GM18867 (cell line): ENCODE measurements around the gene SPRYD3.
A peak's percentile ranks its signal among the peaks of the same experiment; 100 is the strongest.

Experiments
- ATAC-seq: cut with Tn5 transposase; IDR thresholded peaks from one replicate; pipeline ENCODE4 v1.9.1; 2021; ENCODE audit warnings: mild to moderate bottlenecking, moderate library complexity; ENCODE audit not compliant: unreplicated experiment

SPRYD3 gene

GRCh38 chr12:53053218-53054111 lies 25.7 kb downstream of the SPRYD3 start:
- no peak for ATAC-seq

GRCh38 chr12:53052419-53053217 lies 26.6 kb downstream of the SPRYD3 start:
- ATAC-seq = no peak

GRCh38 chr12:53051881-53052412 lies 27.2 kb downstream of the SPRYD3 start:
- ATAC-seq = no peak

- no peak for ATAC-seq
Measured at GRCh38 chr12:53051058-53051880, 27.9 kb downstream of the SPRYD3 start.

GRCh38 chr12:53050426-53051057 lies 28.6 kb downstream of the SPRYD3 start:
- ATAC-seq = no peak

- ATAC-seq = no peak
Measured at GRCh38 chr12:53049571-53050318, 29.4 kb downstream of the SPRYD3 start, which contains the start of gene TNS2. TNS2 (plus strand) TSS chr12:53050065; CDS start chr12:53050186, 121 bp downstream.

- ATAC-seq = no peak
Measured at GRCh38 chr12:53048780-53049401, 30.3 kb downstream of the SPRYD3 start.

- no peak for ATAC-seq
Measured at GRCh38 chr12:53048033-53048779, 31.0 kb downstream of the SPRYD3 start.

- peak; percentile 68 for ATAC-seq
Measured at GRCh38 chr12:53047221-53048032, 31.8 kb downstream of the SPRYD3 start.

- peak; percentile 28 for ATAC-seq
Measured at GRCh38 chr12:53046655-53047220, 32.5 kb downstream of the SPRYD3 start.

- no peak for ATAC-seq
Measured at GRCh38 chr12:53045696-53046045, 33.5 kb downstream of the SPRYD3 start.

- no peak for ATAC-seq
Measured at GRCh38 chr12:53044896-53045695, 34.1 kb downstream of the SPRYD3 start.

GRCh38 chr12:53044052-53044581 lies 35.1 kb downstream of the SPRYD3 start:
- no peak for ATAC-seq

GRCh38 chr12:53042607-53043454 lies 36.4 kb downstream of the SPRYD3 start:
- no peak for ATAC-seq

GRCh38 chr12:53039851-53040250 lies 39.3 kb downstream of the SPRYD3 start:
- no peak for ATAC-seq
